Measurements from ENCODE around the gene MTFP1. TPM values are rescaled to one million over a fixed set of nuclear protein-coding genes. Genes with fewer than 3 reads are reported as not detected.
A peak's percentile ranks its signal among the peaks of the same experiment; 100 is the strongest.

Gene MTFP1
- total and polyA plus RNA-seq, 2 donors (not counting 1 experiment from before 2014, with no cell fraction given) = 11.8 to 18.4 TPM

GRCh38 chr22:30398685-30399680 lies 26.6 kb upstream of the MTFP1 start:
- H3K4me1 Mint-ChIP-seq = peaks cover 10% of the 10 kb centered on the region
- no peak for DNase-seq
- WGBS (ENCODE audit: insufficient coverage) = 74% methylated on average over 11 of the region's 25 CpGs
- peak overlapping the region; percentile 43 for H3K27ac Mint-ChIP-seq
- Histone ChIP-seq H3K9me3 (ENCODE audit: control extremely low read depth in 1 of 3, control insufficient read depth in 2 of 3, insufficient read depth in 1 of 3, low read length in 2 of 3) (peaks cover 0 to 8% (median 0%) of the 10 kb centered on the region in 3 donors), H3K79me2 (ENCODE audit: control insufficient read depth, insufficient read depth, low read length) (no peaks in the 10 kb centered on the region), H3K4me3 (ENCODE audit: control extremely low read depth in 1 of 5, extremely low read depth in 1 of 5, insufficient read depth in 1 of 5, low read depth in 2 of 5, low read length in 4 of 5) (no peak overlapping the region), H3K36me3 (replicated peaks in 1 of 2; ENCODE audit: control extremely low read depth in 1 of 2, control insufficient read depth in 1 of 2, extremely low read depth in 1 of 2, insufficient read depth in 2 of 2, low read length in 1 of 2) (no peaks in the 10 kb centered on the region), H3K27ac (ENCODE audit: low read length in 2 of 2) (no peak overlapping the region), H3K9ac (ENCODE audit: low read length) (no peak overlapping the region), H3K27me3 (replicated peaks in 1 of 4; ENCODE audit: control extremely low read depth in 1 of 4, control insufficient read depth in 3 of 4, insufficient read depth in 4 of 4, low read length in 3 of 4) (peaks cover 0 to 40% (median 26%) of the 10 kb centered on the region in 4 experiments), H2AFZ (ENCODE audit: insufficient read depth, low read depth, low read length, poor library complexity, severe bottlenecking) (no peak overlapping the region), H4K20me1 (ENCODE audit: control insufficient read depth, insufficient read depth, low read length, poor library complexity, severe bottlenecking) (no peaks in the 10 kb centered on the region), H3K4me2 (replicated peaks; ENCODE audit: low read depth, low read length, poor library complexity, severe bottlenecking) (no peak overlapping the region), H3K4me1 (ENCODE audit: control insufficient read depth in 2 of 2, insufficient read depth in 2 of 2, low read length in 2 of 2) (peaks cover 17 to 22% of the 10 kb centered on the region in 2 donors)
- no peaks in the 10 kb centered on the region for H3K9me3 Mint-ChIP-seq (ENCODE audit: insufficient read depth)
- ChIA-PET POLR2A (interaction anchor here (0.6 kb wide), 1 partner anchor 793 kb away, joined by 13 read pairs; no protein-coding TSS in a partner anchor), CTCF (interaction anchor here (0.5 to 19.9 kb wide), 2 partner anchors 31 to 110 kb away, joined by 3 to 510 read pairs; partner anchors contain the start of gene CASTOR1)
- no peak for ATAC-seq (ENCODE audit: low read depth)
- peak overlapping the region; percentile 24 for H3K4me3 Mint-ChIP-seq
- TF ChIP-seq CTCF (IDR thresholded peaks at IDR 0.05) (no peak), EZH2 (IDR thresholded peaks at IDR 0.05; ENCODE audit: borderline replicate concordance, insufficient read depth, low read depth, low read length, poor library complexity, severe bottlenecking) (no peak)
- intact Hi-C loops (cut with micrococcal nuclease) = loop anchor here (10.0 kb wide), 1 partner anchor 196 kb away; the partner anchor contains the start of gene PES1
- H3K27me3 Mint-ChIP-seq = peaks cover 39% of the 10 kb centered on the region

Measured in B cell (primary cell).